Adrenal gland (tissue), 12 donors: ENCODE measurements around the gene R3HDML. TPM values are rescaled to one million over a fixed set of nuclear protein-coding genes. Genes with fewer than 3 reads are reported as not detected.

Experiments
- DNase-seq, 7 donors: peaks; one replicate each; pipeline ENCODE4 v3.0.0-alpha.2; 2019 to 2020
- H3K27ac ChIP-seq, 5 donors: fragments of 200-600 bp; sonication (generic) in 4 of 5; 1 replicate in 3 of 5; 2 replicates in 2 of 5; pipeline versions ENCODE4 v1.5.1 to v1.8.0; 2016 to 2020; ENCODE audit warnings: mild to moderate bottlenecking in 1 of 5
- H3K27me3 ChIP-seq: fragments of 200-600 bp; 2 replicates; pipeline ENCODE4 v1.8.0; 2021
- H3K36me3 ChIP-seq, 2 donors: fragments of 200-600 bp; replicated peaks in 1 of 2; 1 replicate in 1 of 2; 2 replicates in 1 of 2; pipeline versions ENCODE4 v1.5.1 to v1.8.0; 2018 to 2022
- H3K4me1 ChIP-seq, 2 donors: fragments of 200-600 bp; replicated peaks in 1 of 2; 1 replicate in 1 of 2; 2 replicates in 1 of 2; pipeline versions ENCODE4 v1.5.1 to v1.8.0; 2018 to 2021
- H3K4me3 ChIP-seq, 4 donors: fragments of 200-600 bp; sonication (generic) in 3 of 4; one replicate each; pipeline ENCODE4 v1.5.1; 2016 to 2018
- H3K9me3 ChIP-seq, 3 donors: fragments of 200-600 bp; sonication (generic) in 1 of 3; replicated peaks in 1 of 3; 1 replicate in 2 of 3; 2 replicates in 1 of 3; pipeline versions ENCODE4 v1.5.1 to v1.8.0; 2016 to 2021
- CTCF ChIP-seq, 6 experiments: fragments of 450-650 bp in 4 of 6; fragments of 200-600 bp in 2 of 6; sonication (generic) in 1 of 6; IDR thresholded peaks; 1 replicate in 5 of 6; 2 replicates in 1 of 6; pipeline versions ENCODE4 v1.5.1 to v1.8.0; 2016 to 2021; ENCODE audit warnings: antibody characterized with exemption in 6 of 6, mild to moderate bottlenecking in 2 of 6, moderate library complexity in 1 of 6
- POLR2A ChIP-seq, 2 donors: fragments of 450-650 bp; IDR thresholded peaks; one replicate each; pipeline ENCODE4 v1.6.1; 2017; ENCODE audit warnings: antibody characterized with exemption in 2 of 2, mild to moderate bottlenecking in 2 of 2, moderate library complexity in 1 of 2
- WGBS, 4 donors: extraction: QIAGEN DNeasy Blood & Tissue Kit in 2 of 4; methylation state at CpG; one replicate each; pipeline versions ENCODE4 v1.1.5 to v1.1.7; 2013 to 2017; 5-methylcytosine and 5-hydroxymethylcytosine counted together
- intact Hi-C, 2 donors: fragments of 100-400 bp; cut with DNase I; formaldehyde crosslinking; loops; one replicate each; pipeline versions ENCODE4 v1.14.1 to v1.15.0; 2022 to 2023
- polyA plus RNA-seq, 3 donors: library from polyadenylated mRNA; stranded (reverse); fragments of 200-250 nt in 2 of 3; fragments of 350-450 nt in 1 of 3; fragmentation: Illumina TruSeq in 1 of 3; extraction: RNeasy Lipid Tissue Mini Kit (QIAGEN cat#74804) in 1 of 3; gene quantifications; one replicate each; pipeline ENCODE4 v1.2.3, GENCODE V29; 2013 to 2014
- total RNA-seq, 9 donors: library from RNA; depleted of rRNA in 4 of 9; stranded (reverse); fragments of >200 nt in 4 of 9; fragments of 120-200 nt in 1 of 9; fragmentation: NEBNext Ultra II Directional in 1 of 9; extraction: Animal tissue kit (Norgen Biotek cat#: 25700) in 1 of 9; gene quantifications; one replicate each; pipeline versions ENCODE4 v1.1.0 to v1.2.4, GENCODE V29; 2013 to 2023
- donor health status: healthy with polysubstance abuse.
- donor health status: Bipolar disorder and iron deficiency.
- donor health status: DM: yes; HTN: yes; CAD: no.
- donor health status: DM: no; HTN: no; CAD: no.
- donor health status: DM: no; HTN: no; CAD: no.
- donor health status: DM: yes; HTN: yes; CAD: no.

R3HDML gene
- total and polyA plus RNA-seq, 12 donors = not detected

- H3K4me3 ChIP-seq = no peak overlapping the region
- H3K27me3 ChIP-seq = no peaks in the 10 kb centered on the region
- DNase-seq = no peak
- intact Hi-C loops = no loop called here
- 77 to 92% (median 83%) methylated on average over 2 of the region's 2 CpGs for WGBS, 4 donors
- no peaks in the 10 kb centered on the region for H3K4me1 ChIP-seq
- no peaks in the 10 kb centered on the region for H3K9me3 ChIP-seq
- no peak for TF ChIP-seq POLR2A (IDR thresholded peaks at IDR 0.05)
- no peak for TF ChIP-seq CTCF (IDR thresholded peaks at IDR 0.05)
- H3K36me3 ChIP-seq = no peaks in the 10 kb centered on the region
- H3K27ac ChIP-seq = no peak overlapping the region
Measured at GRCh38 chr20:44335675-44336074, 1.2 kb upstream of the R3HDML start.

GRCh38 chr20:44336086-44336485 is 757 bp upstream of the R3HDML start:
- no peaks in the 10 kb centered on the region for H3K36me3 ChIP-seq
- H3K27me3 ChIP-seq = no peaks in the 10 kb centered on the region
- H3K27ac ChIP-seq = no peak overlapping the region
- H3K9me3 ChIP-seq = no peaks in the 10 kb centered on the region
- no peak for TF ChIP-seq POLR2A (IDR thresholded peaks at IDR 0.05)
- TF ChIP-seq CTCF (IDR thresholded peaks at IDR 0.05) = no peak
- no peak for DNase-seq
- WGBS, 4 donors = 52 to 68% (median 59%) methylated on average over 11 to 15 of the region's 15 CpGs
- intact Hi-C loops = no loop called here
- no peaks in the 10 kb centered on the region for H3K4me1 ChIP-seq
- H3K4me3 ChIP-seq = no peak overlapping the region

GRCh38 chr20:44342248-44342647 is 5.4 kb downstream of the R3HDML start:
- H3K4me3 ChIP-seq = no peak overlapping the region
- DNase-seq = peak in 6 of 7 donors; percentile 26 to 57 (median 46)
- H3K27me3 ChIP-seq = no peaks in the 10 kb centered on the region
- H3K9me3 ChIP-seq = no peaks in the 10 kb centered on the region
- TF ChIP-seq CTCF (IDR thresholded peaks at IDR 0.05) = no peak
- TF ChIP-seq POLR2A (IDR thresholded peaks at IDR 0.05) = no peak
- intact Hi-C loops = no loop called here
- no peaks in the 10 kb centered on the region for H3K36me3 ChIP-seq
- peak overlapping the region in 3 of 5 donors; percentile 3 to 40 (median 32) for H3K27ac ChIP-seq
- 32 to 59% (median 40%) methylated on average over 6 of the region's 6 CpGs for WGBS, 4 donors
- H3K4me1 ChIP-seq = no peaks in the 10 kb centered on the region

GRCh38 chr20:44343162-44343675 is 6.4 kb downstream of the R3HDML start:
- no peaks in the 10 kb centered on the region for H3K27me3 ChIP-seq
- no peaks in the 10 kb centered on the region for H3K4me1 ChIP-seq
- H3K4me3 ChIP-seq = no peak overlapping the region
- no peak overlapping the region for H3K27ac ChIP-seq
- TF ChIP-seq CTCF (IDR thresholded peaks at IDR 0.05) = no peak
- no peak for TF ChIP-seq POLR2A (IDR thresholded peaks at IDR 0.05)
- intact Hi-C loops = no loop called here
- WGBS, 4 donors = 85 to 91% (median 88%) methylated on average over 12 of the region's 12 CpGs
- DNase-seq = no peak
- H3K9me3 ChIP-seq = no peaks in the 10 kb centered on the region
- no peaks in the 10 kb centered on the region for H3K36me3 ChIP-seq
